NB4 (cell line): ENCODE measurements around the gene CDH16.

Experiments
- DNase-seq: peaks from one replicate; pipeline ENCODE4 v3.0.0; 2010; ENCODE audit warnings: low read depth
- H3K4me3 ChIP-seq: one replicate; pipeline ENCODE4 v1.5.1; 2011; ENCODE audit warnings: mild to moderate bottlenecking, low read depth, low read length, moderate library complexity
- CTCF ChIP-seq: IDR thresholded peaks from one replicate; pipeline ENCODE4 v1.5.1; 2012; ENCODE audit warnings: low read depth, low read length
- MYC ChIP-seq: IDR thresholded peaks from 2 replicates; pipeline ENCODE4 v1.6.1; 2011; ENCODE audit warnings: low read depth, low read length
- POLR2A ChIP-seq: IDR thresholded peaks from 2 replicates; pipeline ENCODE4 v1.6.1; 2011; ENCODE audit warnings: mild to moderate bottlenecking; ENCODE audit not compliant: insufficient read length; ENCODE audit errors: extremely low read depth
- TF ChIP-seq, protein P1 (sequence below): IDR thresholded peaks from 2 replicates; pipeline ENCODE4 v1.6.1; 2011; ENCODE audit warnings: low read depth, low read length

CDH16 gene

DNA sequence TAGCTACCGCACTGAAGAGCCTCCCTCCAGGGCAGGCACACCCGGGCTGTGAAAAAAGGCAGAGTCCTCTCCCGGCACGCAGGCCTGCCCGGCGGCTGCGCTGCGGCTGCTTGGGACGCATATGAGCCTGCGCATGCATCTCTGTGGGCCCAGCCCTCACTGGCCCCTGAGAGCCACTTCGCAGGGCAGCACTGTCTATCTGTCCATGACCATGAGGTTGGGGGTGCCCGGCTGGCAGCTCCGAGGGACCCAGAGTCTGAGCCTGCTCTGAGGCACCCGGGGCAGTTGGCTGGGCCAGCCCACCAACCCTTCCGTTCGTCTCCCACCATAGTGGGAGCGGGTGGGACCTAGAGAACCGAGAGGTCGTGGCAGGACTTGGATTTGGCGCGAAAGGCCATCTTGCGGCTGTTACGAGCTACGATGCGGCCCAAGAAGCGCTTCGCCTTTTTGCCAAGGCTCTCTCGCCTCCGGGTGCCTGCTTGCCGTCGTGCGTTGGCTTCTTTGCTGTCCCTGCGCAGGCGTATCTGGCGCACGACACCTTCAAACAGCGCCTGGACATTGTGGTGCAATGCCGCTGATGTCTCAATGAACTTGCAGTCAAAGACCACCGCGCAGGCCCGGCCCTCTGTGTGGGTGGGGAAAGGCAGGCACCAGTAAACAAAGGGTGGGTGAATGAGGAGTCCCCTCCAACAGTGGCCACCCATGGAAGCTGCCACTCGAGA is 3.2 kb upstream of the CDH16 start:
- no peak overlapping the region for H3K4me3 ChIP-seq
- no peak for DNase-seq
- TF ChIP-seq, protein P1, sequence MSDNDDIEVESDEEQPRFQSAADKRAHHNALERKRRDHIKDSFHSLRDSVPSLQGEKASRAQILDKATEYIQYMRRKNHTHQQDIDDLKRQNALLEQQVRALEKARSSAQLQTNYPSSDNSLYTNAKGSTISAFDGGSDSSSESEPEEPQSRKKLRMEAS, result no peak
- TF ChIP-seq POLR2A (no peak), MYC (no peak), CTCF (no peak)

DNA sequence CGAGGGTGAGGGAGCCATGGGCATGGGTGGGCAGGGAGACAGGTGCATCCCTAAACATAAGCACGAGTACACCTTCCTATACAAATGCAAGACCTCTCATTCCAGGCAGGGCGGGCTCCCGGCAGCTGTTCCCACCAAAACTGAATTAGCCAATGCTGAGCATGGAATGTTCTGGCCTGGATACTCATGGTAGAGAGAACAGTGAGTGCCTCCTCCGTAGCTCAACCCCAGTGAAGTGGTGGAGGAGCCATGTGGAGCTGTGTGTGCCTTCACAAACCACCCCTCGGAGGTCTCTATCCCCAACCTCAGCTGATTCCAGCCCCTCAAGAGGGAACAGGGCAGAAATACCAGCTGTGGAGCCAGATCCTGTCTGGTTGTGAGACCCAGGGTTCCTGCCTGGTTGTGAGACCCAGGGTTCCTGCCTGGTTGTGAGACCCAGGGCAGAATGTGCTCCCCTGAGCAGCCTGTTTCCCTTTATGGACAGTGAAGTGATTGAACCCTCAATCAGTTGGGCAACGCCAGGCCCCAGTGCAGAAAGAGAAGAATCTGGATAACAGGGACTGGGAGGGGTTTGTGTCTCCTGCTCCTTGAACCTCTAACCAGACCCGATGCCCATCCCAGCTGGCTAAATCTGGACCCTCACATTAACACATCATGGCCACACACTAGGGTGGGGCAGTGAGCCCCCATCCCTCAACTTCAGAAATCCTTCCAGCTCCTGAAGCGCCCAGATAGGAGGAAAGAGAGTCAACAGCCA is 2.4 kb upstream of the CDH16 start:
- TF ChIP-seq POLR2A, result no peak
- TF ChIP-seq MYC, result no peak
- TF ChIP-seq CTCF, result no peak
- TF ChIP-seq, protein P1, result no peak

GRCh38 chr16:66920299-66920590 is 1.6 kb upstream of the CDH16 start:
- TF ChIP-seq MYC, result no peak
- no peak for DNase-seq
- no peak overlapping the region for H3K4me3 ChIP-seq

More for the DNA sequence above, 2.4 kb upstream of the CDH16 start:
- DNase-seq, result no peak
- no peak overlapping the region for H3K4me3 ChIP-seq

DNA sequence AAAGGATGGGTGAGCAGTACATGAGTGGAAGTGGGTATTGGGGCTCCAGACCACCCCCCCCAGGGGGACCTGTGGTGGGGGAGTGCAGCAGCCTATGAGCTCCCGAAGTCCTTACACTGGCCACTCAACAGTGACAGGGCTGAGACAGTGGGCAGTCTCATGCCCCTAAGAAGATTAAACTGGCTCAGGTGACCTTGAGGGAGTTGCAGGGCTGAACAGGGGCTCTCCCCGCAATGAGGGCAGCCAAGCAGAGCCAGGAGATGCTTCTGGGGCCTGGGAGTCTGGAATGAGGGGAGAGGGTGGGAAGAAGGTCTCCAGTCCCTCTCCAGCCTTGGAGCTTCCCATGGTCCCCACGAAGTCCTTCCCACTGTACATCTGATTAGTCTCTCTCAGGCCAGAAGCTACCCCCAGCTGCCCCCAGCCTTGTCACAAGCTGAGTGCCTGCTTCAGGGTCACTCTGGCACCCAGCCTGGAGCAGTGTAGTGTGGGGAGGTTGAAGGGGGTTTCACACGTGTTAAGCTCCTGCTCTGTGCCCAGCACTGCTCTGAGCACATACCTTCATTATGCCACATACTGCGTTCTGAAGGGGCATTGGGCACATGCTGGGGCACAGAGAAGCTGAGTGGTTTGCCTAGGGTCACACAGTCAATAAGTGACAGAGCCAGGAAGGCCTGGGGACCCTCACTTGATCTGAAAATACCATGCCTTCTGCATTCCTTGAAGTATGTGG is 1.0 kb upstream of the CDH16 start:
- no peak for DNase-seq
- H3K4me3 ChIP-seq, result no peak overlapping the region
- no peak for TF ChIP-seq MYC
- TF ChIP-seq CTCF, result no peak
- TF ChIP-seq POLR2A, result no peak
- TF ChIP-seq, protein P1, result no peak

DNA sequence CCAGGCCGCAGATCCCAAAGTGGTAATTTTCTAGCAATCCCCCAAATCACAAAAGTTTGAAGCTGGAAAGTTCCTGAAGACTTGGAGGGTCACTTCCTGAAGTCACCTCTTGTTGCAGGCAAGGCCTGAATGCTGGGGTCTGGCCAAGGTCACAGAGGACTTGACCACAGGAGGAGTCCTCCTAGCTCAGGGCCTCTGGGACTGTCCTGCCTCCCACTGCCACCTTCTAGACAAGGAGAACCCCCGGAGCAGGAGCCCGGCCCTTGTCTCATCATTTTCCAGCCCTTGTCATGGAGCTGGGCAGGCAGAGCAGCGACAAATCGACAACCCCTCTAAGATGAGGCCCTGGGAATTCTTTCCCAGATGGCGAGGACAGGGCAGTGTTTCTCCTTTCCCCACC is 330 bp downstream of the CDH16 start:
- no peak for DNase-seq
- no peak overlapping the region for H3K4me3 ChIP-seq
- TF ChIP-seq, protein P1, result no peak

DNA sequence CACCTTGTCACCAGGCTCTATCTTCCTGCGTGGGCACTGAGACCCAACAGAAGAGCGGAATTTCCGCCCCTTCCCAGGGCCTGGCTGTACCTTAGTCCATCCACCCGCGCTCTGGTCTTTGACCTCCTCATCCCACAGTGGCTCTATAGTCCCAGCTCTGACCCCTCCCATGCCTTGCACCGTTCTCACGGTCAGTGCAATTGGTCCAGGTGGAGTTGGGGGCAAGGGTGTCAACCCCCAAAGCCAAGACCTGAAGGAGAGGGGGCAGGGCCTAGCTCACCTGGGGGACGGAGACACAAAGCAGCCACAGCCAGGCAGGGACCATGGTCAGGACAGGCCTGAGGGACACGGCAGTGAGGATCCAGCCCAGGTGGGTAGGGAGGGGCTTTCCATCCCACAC is 944 bp downstream of the CDH16 start:
- TF ChIP-seq, protein P1, result no peak
- TF ChIP-seq MYC (no peak), POLR2A (no peak), CTCF (no peak)
- DNase-seq, result no peak
- H3K4me3 ChIP-seq, result no peak overlapping the region
